ENCODE data around the gene GATA3. TPM values are rescaled to one million over a fixed set of nuclear protein-coding genes. Genes with fewer than 3 reads are reported as not detected.

GATA3 gene
- total RNA-seq, 2 donors from 2014 or later = 14.2 to 25.2 TPM

Other genes with a start within 250 kb of the GATA3 start
- 10 to 100 TPM in 1 of 2 donors, 1 to 10 TPM in 1; 9.7 to 14.0 TPM for gene TAF3, start 236.2 kb upstream of the GATA3 start, total RNA-seq